Right lung (tissue), 5 donors: Measurements from ENCODE around the gene RMC1. TPM values are rescaled to one million over a fixed set of nuclear protein-coding genes. Genes with fewer than 3 reads are reported as not detected.
"Not testable (repeated sequence)": the region's sequence is repeated elsewhere in the genome, so short reads cannot be mapped to it uniquely, and the experiment has no call there.

Experiments
- DNase-seq, 2 donors: peaks; one replicate each; pipeline ENCODE4 v3.0.0-alpha.2; 2013
- polyA plus RNA-seq, 5 donors: library from polyadenylated mRNA; unstranded; fragments of 120-200 nt; gene quantifications; one replicate each; pipeline versions ENCODE4 v1.2.1 to v1.2.3, GENCODE V29; 2013; ENCODE audit warnings: inconsistent platforms in 1 of 5, low replicate concordance in 1 of 5; ENCODE audit not compliant: insufficient read length in 5 of 5, insufficient read depth in 1 of 5

The RMC1 gene
- polyA plus RNA-seq, 5 donors: 23.3 to 28.6 (median 24.6) TPM

DNA sequence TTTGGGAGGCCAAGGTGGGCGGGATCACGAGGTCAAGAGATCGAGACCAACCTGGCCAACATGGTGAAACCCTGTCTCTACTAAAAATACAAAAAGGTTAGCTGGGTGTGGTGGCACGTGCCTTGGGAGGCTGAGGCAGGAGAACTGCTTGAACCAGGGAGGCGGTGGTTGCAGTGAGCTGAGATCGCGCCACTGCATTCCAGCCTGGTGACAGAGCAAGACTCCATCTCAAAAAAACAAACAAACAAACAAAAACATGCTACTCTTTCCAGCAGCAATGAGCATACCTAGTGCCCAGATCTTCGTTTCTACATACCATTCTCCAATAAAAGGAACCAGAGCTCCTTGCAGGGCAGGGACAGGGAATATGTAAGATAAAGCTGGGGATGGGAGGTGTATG, 54.2 kb downstream of the RMC1 start:
- not testable (repeated sequence) for DNase-seq

GRCh38 chr18:23560186-23560585, 56.9 kb downstream of the RMC1 start:
- no peak for DNase-seq

GRCh38 chr18:23563377-23564043, 60.2 kb downstream of the RMC1 start:
- no peak for DNase-seq

GRCh38 chr18:23565916-23566547, 62.7 kb downstream of the RMC1 start:
- DNase-seq: no peak

GRCh38 chr18:23567671-23568070, 64.4 kb downstream of the RMC1 start:
- DNase-seq: no peak

- DNase-seq: no peak
Observed at GRCh38 chr18:23568281-23569138, 65.2 kb downstream of the RMC1 start.

GRCh38 chr18:23569299-23570063, 66.2 kb downstream of the RMC1 start:
- DNase-seq: no peak

DNA sequence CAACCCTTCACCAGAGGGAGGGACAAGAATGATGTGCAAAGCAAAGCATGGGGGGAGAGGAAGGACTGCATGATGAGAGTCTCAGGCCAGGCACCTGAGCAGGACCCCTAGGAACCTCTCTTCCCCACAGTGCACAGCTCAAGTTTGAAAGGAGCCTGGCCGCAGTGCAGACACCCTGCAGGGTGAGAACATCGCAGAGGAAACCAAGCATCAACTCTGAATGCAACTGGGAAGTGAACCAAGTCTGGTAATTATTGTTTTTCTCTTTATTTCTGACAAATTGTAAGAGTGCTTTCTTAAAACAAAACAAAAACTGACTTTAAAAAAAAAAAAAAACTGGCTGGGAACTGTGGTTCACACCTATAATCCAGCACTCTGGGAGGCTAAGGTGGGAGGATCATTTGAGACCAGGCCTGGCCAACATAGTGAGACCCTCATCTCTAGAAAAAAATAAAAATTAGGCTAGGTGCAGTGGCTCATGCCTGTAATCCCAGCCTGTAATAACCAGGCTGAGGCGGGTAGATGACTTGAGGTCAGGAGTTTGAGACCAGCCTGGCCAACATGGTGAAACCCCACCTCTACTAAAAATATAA, 67.7 kb downstream of the RMC1 start:
- no peak for DNase-seq

DNA sequence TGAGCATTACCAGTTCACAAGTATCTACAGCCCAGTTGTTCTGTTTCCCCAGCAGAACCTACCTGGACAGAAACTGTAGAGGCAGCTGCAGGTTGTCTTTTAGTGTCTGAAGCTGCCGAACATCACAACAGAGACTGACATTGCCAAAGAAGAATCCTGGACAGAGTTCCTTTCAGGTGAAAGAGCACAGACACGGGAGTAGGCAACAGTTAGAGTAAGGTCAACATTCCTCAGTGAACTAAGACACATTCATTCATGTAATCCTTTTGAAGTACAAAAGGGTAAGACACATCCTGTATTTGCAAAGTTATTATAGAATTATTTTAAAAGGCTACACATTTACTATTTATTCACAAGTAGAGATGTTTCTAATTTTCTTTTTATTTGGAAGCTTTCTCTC, 68.7 kb downstream of the RMC1 start:
- DNase-seq: no peak

- no peak for DNase-seq
Observed at GRCh38 chr18:23572570-23572969, 69.3 kb downstream of the RMC1 start.

DNA sequence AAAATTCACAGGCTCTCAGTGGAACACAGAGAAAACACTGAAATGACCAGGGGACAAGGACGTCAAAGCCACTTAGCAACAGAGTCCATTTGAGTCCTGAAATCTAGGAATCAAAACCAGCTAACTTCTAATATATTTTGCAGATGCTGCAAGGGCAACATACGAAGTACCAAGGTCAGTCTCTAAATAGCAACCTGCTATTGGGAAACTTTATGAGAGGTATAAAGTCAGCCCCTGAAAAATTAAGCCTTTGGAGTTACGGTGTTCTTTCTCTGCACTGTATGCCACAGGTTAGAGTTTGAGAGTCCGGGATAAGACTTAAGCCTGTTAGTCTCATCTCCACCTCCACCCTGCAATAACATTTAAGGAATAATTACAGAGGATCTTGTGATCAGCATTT, 69.7 kb downstream of the RMC1 start:
- DNase-seq: no peak

DNA sequence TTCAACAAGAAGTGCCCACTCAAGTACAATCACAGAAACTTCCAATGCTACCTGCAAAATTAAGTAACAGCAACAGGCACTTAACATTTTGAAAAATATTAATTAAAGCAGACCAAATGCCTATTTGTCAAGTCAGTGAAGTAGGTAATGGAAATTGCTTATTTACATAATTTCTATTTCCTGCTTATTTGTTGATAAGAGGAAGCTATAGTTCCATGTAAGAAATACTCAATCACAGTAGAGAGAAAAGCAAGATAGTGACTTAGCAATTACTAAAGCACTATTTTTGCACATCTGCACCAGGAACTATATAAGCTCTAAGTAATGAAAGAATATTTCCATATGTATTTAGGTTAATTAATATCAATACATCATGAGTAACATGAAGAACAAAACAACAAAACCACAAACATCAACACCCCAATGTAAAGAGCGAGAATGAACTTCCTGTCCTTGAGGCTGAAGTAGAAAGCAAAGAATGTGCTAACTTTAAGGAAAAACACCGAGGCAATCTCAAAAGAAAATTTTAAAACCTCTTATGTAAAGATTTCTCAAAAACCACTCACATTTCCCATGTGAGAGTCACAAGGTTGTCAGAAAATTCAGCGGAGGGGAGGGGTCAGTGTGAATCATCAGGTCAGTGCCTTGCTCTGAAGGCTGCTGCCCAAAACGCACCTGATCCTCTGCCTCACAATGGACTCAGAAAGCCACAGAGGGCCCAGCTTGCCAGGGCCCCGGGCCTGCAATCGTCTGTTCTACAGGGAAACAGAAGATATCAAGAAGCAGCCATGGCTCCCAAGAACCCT, 70.5 kb downstream of the RMC1 start:
- DNase-seq: no peak

DNA sequence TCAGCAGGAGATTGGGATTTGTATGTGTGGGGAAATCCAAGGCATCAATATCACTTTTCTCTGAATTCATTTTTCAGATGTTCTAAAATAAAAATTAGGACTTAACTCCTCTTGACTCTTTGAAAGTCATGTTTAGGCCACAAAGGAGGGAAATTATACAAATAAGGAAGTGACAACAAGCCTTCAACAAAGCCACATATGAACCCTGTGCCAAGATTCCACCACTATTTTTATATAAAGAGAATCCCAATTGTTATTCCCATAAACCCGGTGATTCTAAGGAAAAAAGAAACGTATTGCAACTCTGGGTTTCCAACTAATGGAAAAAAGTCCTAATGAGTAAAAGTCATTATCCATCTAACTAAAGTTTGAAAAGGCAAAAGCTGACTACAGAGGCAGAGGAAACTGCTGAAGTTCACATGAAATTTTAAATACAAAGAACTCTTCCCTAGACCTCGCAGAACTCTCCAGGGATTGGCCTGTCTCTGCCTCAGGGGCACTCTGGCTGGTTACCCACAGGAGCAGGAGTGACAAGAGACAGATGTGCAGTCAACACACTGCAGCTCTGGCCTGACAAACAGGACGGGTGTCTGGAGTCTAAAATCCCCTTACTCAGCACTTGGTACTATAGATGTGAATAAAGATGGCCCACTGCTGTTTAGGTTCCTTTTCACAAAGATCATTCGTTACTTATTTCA, 71.4 kb downstream of the RMC1 start:
- DNase-seq: no peak

- DNase-seq: no peak
Observed at GRCh38 chr18:23575309-23575651, 72.0 kb downstream of the RMC1 start.

DNA sequence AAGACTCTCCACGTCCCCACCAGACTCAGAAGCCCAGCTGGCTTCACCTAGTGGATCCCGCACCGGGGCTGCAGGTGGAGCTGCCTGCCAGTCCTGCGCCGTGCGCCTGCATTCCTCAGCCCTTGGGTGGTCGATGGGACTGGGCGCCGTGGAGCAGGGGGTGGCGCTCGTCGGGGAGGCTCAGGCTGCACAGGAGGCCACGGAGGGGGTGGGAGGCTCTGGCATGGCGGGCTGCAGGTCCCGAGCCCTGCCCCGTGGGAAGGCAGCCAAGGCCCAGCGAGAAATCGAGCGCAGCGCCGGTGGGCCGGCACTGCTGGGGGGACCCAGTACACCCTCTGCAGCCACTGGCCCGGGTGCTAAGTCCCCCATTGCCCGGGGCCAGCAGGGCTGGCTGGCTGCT, 74.2 kb downstream of the RMC1 start:
- DNase-seq: not testable (repeated sequence)

DNA sequence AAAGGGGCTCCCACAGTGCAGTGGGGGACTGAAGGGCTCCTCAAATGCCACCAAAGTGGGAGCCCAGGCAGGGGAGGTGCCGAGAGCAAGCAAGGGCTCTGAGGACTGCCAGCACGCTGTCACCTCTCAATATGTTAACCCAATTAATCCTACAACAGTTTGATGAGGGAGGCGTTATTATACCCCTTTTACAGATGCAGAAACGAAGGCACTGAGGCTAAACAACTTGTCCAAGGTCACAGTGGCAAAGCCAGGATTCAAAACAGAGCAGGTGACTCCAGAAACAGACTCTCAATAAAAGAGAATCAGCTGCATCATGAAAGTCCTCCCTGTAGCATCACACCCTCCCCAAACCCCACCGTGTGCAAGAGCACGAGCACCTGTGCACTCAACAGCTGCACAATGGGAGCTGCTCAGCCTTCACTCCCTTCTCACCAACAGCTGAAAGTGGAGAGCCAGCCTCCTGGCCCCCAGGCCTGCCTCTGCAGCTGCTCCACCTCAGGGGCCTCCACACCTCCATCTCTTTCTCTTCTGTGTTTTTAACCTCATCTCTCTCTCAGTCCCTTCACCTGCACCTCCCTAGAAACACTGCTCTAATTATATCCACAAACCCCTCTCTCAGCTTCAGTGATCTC, 74.9 kb downstream of the RMC1 start:
- no peak for DNase-seq

- no peak for DNase-seq
Observed at GRCh38 chr18:23578891-23579653, 75.8 kb downstream of the RMC1 start.

DNA sequence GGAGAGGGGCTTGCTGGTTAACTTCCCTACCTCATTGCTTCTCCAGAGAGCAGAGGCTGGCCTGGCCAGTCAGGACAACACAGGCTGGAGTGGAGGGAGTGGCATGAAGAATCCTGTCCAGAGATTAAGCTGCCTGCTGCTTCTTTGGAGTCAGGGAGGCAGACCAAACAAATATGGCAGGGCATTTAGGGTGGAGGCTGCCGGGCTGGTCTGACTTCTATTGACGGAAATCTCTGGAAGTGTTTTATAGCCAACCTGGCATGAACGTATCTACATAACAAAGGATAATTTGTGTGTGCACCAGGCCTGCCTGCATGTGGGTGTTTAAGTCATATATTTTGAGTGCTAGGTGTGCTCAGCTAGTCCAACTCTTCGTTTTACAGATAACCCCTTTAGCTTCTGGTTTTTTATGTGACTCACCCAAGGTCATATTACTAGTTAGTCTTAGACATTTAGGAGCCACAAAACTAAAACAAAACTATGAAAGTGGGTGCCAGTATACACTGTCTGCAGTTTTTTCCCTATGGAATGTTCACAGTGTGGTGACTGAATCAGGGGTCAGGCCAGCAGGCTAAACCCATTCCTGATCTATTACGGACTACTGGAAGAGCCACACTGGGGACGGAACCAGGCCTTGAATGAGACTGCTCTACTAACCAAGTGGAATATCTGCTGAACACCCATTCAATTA, 77.5 kb downstream of the RMC1 start:
- DNase-seq: no peak
